ENCODE results near the gene FBXW11.

The FBXW11 gene

DNA sequence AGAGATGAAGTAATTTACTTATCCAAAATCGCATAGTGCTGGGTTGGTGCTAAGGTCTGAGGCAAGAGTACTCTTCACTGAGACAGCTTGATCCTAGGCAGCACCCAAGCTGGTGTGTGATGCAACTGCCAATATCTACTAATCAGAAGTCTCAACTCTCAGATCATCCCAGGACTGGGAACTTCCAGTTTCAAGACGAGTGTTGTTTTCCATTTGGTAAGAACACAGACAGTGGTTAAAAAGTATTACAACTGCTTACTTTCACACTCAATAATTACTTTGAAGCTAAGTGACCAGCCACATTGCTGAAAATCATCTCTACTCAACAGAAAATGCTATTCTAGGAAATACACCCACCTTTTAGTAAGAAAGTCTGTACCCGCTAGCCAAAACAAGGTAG, 45.3 kb downstream of the FBXW11 start:
- no peak for ATAC-seq (ENCODE audit: low read depth)
- TF ChIP-seq, protein P1, sequence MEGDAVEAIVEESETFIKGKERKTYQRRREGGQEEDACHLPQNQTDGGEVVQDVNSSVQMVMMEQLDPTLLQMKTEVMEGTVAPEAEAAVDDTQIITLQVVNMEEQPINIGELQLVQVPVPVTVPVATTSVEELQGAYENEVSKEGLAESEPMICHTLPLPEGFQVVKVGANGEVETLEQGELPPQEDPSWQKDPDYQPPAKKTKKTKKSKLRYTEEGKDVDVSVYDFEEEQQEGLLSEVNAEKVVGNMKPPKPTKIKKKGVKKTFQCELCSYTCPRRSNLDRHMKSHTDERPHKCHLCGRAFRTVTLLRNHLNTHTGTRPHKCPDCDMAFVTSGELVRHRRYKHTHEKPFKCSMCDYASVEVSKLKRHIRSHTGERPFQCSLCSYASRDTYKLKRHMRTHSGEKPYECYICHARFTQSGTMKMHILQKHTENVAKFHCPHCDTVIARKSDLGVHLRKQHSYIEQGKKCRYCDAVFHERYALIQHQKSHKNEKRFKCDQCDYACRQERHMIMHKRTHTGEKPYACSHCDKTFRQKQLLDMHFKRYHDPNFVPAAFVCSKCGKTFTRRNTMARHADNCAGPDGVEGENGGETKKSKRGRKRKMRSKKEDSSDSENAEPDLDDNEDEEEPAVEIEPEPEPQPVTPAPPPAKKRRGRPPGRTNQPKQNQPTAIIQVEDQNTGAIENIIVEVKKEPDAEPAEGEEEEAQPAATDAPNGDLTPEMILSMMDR (IDR thresholded peaks at IDR 0.05; ENCODE audit: poor library complexity, severe bottlenecking) = no peak
- no peaks in the 10 kb centered on the region for H3K9me3 ChIP-seq (ENCODE audit: severe bottlenecking)
- H3K27me3 ChIP-seq (ENCODE audit: insufficient read depth, poor library complexity, severe bottlenecking) = no peaks in the 10 kb centered on the region
- DNase-seq (ENCODE audit: low spot score) = no peak
- no peak overlapping the region for H3K27ac ChIP-seq (ENCODE audit: poor library complexity, severe bottlenecking)
- H3K36me3 ChIP-seq (ENCODE audit: low read depth) = peaks cover 5% of the 10 kb centered on the region; the same call in 1 of the 2 replicates
- H3K4me1 ChIP-seq (ENCODE audit: insufficient read depth, poor library complexity, severe bottlenecking) = peaks cover 27% of the 10 kb centered on the region
- H3K4me3 ChIP-seq (ENCODE audit: severe bottlenecking) = no peak overlapping the region

DNA sequence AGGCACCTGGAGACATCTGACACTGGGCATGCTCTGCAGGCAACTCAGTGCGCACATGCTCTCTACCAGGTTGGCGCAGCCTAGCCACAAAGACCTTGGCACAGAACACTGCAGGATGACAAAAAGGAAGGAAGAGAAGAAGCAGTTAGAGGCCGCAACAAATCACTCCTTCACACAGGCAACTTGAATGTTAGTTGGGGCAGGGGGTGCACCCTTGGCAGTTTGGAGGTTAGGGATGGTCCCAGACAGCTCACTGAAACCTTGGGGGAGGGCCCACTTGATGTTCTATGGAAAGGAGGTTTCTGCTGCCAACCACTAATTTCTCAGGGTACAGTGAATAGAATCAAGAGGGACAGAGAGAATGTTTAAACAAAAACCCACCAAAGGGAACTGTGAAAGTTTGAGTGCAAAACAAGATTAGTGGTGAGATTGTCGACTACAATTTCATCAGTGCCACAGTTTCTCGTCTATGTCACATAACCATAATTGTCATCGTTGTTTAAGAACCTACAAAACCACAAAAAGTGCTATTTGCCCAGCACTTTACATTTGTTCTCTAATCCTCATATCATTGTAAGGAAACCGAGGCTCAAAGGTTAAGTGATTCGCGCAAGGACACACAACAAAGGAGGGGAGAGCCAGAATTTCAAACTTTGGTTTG, 48.7 kb downstream of the FBXW11 start:
- H3K27ac ChIP-seq (ENCODE audit: poor library complexity, severe bottlenecking) = no peak overlapping the region
- no peaks in the 10 kb centered on the region for H3K9me3 ChIP-seq (ENCODE audit: severe bottlenecking)
- H3K36me3 ChIP-seq (ENCODE audit: low read depth) = peaks cover 5% of the 10 kb centered on the region; the same call in 1 of the 2 replicates
- ATAC-seq (ENCODE audit: low read depth) = no peak
- H3K4me1 ChIP-seq (ENCODE audit: insufficient read depth, poor library complexity, severe bottlenecking) = peaks cover 55% of the 10 kb centered on the region
- H3K4me3 ChIP-seq (ENCODE audit: severe bottlenecking) = no peak overlapping the region
- DNase-seq (ENCODE audit: low spot score) = no peak
- TF ChIP-seq, protein P1 (IDR thresholded peaks at IDR 0.05; ENCODE audit: poor library complexity, severe bottlenecking) = no peak
- H3K27me3 ChIP-seq (ENCODE audit: insufficient read depth, poor library complexity, severe bottlenecking) = no peaks in the 10 kb centered on the region

DNA sequence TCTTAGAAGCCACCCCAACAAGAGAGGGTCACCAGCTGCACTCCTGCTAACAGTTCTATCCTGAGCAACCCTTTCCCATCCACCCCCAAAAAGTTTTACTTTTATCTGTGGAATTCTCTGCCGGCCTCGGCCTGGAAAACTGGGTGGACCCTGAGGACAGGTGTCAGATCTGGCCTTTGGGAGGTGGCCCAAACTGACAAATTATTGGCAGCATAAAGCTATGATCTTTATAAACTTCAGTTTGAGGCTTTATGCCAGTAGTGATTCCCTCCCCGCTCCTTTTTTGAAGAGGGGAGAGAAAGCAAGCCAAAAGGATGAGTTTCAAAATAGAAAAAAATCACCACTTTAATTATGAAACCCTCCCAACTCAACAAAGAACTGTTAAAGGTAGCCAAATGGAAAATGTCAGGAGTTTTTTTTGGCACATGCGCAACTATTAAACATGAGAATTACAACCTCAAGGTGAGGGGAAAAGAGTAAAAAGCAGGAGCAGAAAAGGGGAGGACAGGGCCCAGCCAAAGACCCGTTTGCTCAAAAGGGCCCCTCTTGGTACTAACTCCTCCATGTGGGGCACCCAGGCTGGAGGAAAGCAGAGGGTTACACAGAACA, 49.4 kb downstream of the FBXW11 start:
- Histone ChIP-seq H3K36me3 (ENCODE audit: low read depth) (peaks cover 5% of the 10 kb centered on the region; the same call in 1 of the 2 replicates), H3K27me3 (ENCODE audit: insufficient read depth, poor library complexity, severe bottlenecking) (no peaks in the 10 kb centered on the region), H3K4me1 (ENCODE audit: insufficient read depth, poor library complexity, severe bottlenecking) (peaks cover 50% of the 10 kb centered on the region), H3K27ac (ENCODE audit: poor library complexity, severe bottlenecking) (peak overlapping the region; percentile 74), H3K4me3 (ENCODE audit: severe bottlenecking) (no peak overlapping the region), H3K9me3 (ENCODE audit: severe bottlenecking) (no peaks in the 10 kb centered on the region)
- no peak for ATAC-seq (ENCODE audit: low read depth)
- DNase-seq (ENCODE audit: low spot score) = no peak
- TF ChIP-seq, protein P1 (IDR thresholded peaks at IDR 0.05; ENCODE audit: poor library complexity, severe bottlenecking) = no peak

DNA sequence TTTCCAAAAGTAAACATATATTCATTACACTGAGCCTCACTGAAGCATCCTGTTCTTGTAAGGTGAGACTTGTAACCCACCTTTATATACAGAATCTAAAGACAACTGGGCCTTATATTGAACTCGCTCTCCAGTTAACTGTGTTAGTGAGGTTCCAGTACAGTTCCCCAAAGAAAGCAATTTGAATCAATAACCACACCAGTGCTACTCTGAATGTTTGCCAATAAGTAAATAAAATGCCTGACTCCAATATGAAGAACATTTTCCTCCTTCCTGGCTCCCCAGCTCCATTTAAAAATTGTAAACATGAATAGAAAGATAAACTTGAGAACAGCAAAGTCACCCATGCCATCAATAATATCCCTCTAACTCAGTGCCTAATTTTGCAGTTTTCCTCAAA, 50.1 kb downstream of the FBXW11 start:
- ATAC-seq (ENCODE audit: low read depth) (no peak), DNase-seq (ENCODE audit: low spot score) (no peak)
- peaks cover 50% of the 10 kb centered on the region for H3K4me1 ChIP-seq (ENCODE audit: insufficient read depth, poor library complexity, severe bottlenecking)
- no peaks in the 10 kb centered on the region for H3K9me3 ChIP-seq (ENCODE audit: severe bottlenecking)
- H3K27ac ChIP-seq (ENCODE audit: poor library complexity, severe bottlenecking) = peak overlapping the region; percentile 74
- H3K4me3 ChIP-seq (ENCODE audit: severe bottlenecking) = no peak overlapping the region
- no peaks in the 10 kb centered on the region for H3K27me3 ChIP-seq (ENCODE audit: insufficient read depth, poor library complexity, severe bottlenecking)
- TF ChIP-seq, protein P1 (IDR thresholded peaks at IDR 0.05; ENCODE audit: poor library complexity, severe bottlenecking) = no peak
- H3K36me3 ChIP-seq (ENCODE audit: low read depth) = peaks cover 5% of the 10 kb centered on the region; the same call in 1 of the 2 replicates

DNA sequence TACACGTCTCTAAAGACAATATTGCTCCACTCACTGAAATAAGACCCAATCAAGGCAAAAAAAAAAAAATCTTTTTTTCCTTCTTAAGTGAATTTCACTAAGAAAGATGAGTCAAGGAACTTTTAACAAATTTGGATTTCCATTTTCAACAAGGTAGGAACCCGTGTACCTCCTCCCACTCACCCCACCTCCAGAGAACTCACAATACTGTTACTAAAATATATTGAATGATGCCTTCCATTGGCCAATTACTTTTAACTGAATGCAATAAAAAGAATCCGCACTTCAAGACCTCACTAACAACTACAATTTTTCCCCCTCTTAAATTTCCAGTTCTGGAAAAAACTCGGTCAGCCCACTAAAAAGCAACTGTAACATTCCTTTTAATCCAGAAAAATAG, 50.7 kb downstream of the FBXW11 start:
- H3K4me1 ChIP-seq (ENCODE audit: insufficient read depth, poor library complexity, severe bottlenecking) = peaks cover 50% of the 10 kb centered on the region
- ATAC-seq (ENCODE audit: low read depth) (no peak), DNase-seq (ENCODE audit: low spot score) (no peak)
- no peaks in the 10 kb centered on the region for H3K9me3 ChIP-seq (ENCODE audit: severe bottlenecking)
- H3K36me3 ChIP-seq (ENCODE audit: low read depth) = peaks cover 5% of the 10 kb centered on the region; the same call in 1 of the 2 replicates
- no peak overlapping the region for H3K4me3 ChIP-seq (ENCODE audit: severe bottlenecking)
- peak overlapping the region; percentile 74 for H3K27ac ChIP-seq (ENCODE audit: poor library complexity, severe bottlenecking)
- H3K27me3 ChIP-seq (ENCODE audit: insufficient read depth, poor library complexity, severe bottlenecking) = no peaks in the 10 kb centered on the region
- TF ChIP-seq, protein P1 (IDR thresholded peaks at IDR 0.05; ENCODE audit: poor library complexity, severe bottlenecking) = no peak

Measured in RWPE2 (cell line).